OCI-LY3 (cell line): ENCODE data around the gene COL4A1.

Experiments
- CTCF ChIP-seq: fragments of 200-600, 300-600 bp; sonication (generic); IDR thresholded peaks from 2 replicates; pipeline ENCODE4 v1.5.1; 2014; ENCODE audit warnings: antibody characterized with exemption, low read length, low read depth
- EZH2phosphoT487 ChIP-seq: fragments of 200-600 bp; shearing (Covaris generic); IDR thresholded peaks from 2 replicates; pipeline ENCODE4 v1.6.1; 2018; ENCODE audit warnings: antibody characterized with exemption, mixed run types, low read depth

- TF ChIP-seq CTCF (no peak), EZH2phosphoT487 (no peak)
Measured at GRCh38 chr13:110206185-110206584, 100.8 kb downstream of the COL4A1 start.
